HepG2 (cell line): ENCODE measurements around the gene SELENOS. TPM values are rescaled to one million over a fixed set of nuclear protein-coding genes. Genes with fewer than 3 reads are reported as not detected.

Experiments
- ATAC-seq: fragments of 200-7000 bp; cut with Tn5 transposase; 3 replicates; pipeline ENCODE4 v1.9.1; 2020; ENCODE audit warnings: mild to moderate bottlenecking, moderate library complexity
- BruUV-seq: library from RNA; stranded (reverse); fragments of 400-500 nt; replicated peaks from 2 replicates; lab custom pipeline; 2021; lab: Mats Ljungman, UMichigan
- CTCF ChIA-PET: fragments of 300-600 bp; formaldehyde crosslinking; extraction: SDS; loops from one replicate; lab custom pipeline; 2021; ENCODE audit warnings: low total read pairs, inconsistent platforms, low intra/inter-chr PET ratio; lab: Yijun Ruan, JAX
- POLR2A ChIA-PET: fragments of 350-600 bp; sonication (Branson Sonifier 250); formaldehyde crosslinking; loops from one replicate; lab custom pipeline; 2020; ENCODE audit warnings: antibody characterized with exemption, inconsistent platforms; lab: Yijun Ruan, JAX
- DNase-seq: peaks from one replicate; pipeline ENCODE4 v3.0.0-alpha.2; 2015; ENCODE audit warnings: low spot score
- FAIRE-seq: peaks from 3 replicates; lab custom pipeline; 2011; peaks lifted over from hg19 to GRCh38; lab: Jason Lieb, UNC
- H2AFZ ChIP-seq: one replicate; pipeline ENCODE4 v1.6.1; 2011; ENCODE audit warnings: low read length, inconsistent platforms
- H3K27ac ChIP-seq: fragments of 300-600 bp; 3 replicates; pipeline ENCODE4 v1.8.0; 2011; ENCODE audit warnings: mixed run types, mild to moderate bottlenecking, mixed read lengths, low read length, inconsistent platforms; ENCODE audit not compliant: insufficient read depth; ENCODE audit errors: extremely low read length
- H3K27me3 ChIP-seq, 2 experiments: fragments of 200-600 bp in 1 of 2; 2 replicates in 1 of 2; 3 replicates in 1 of 2; pipeline versions ENCODE4 v1.6.0 to v1.8.0; 2011; ENCODE audit warnings: low read length in 2 of 2, mild to moderate bottlenecking in 2 of 2, moderate library complexity in 2 of 2, inconsistent platforms in 1 of 2; ENCODE audit not compliant: insufficient read depth in 2 of 2, control insufficient read depth in 1 of 2
- H3K36me3 ChIP-seq, 2 experiments: fragments of 200-600 bp in 1 of 2; replicated peaks in 1 of 2; 2 replicates in 1 of 2; 3 replicates in 1 of 2; pipeline versions ENCODE4 v1.5.1 to v1.8.0; 2011; ENCODE audit warnings: low read length in 2 of 2, inconsistent platforms in 1 of 2; ENCODE audit not compliant: insufficient read depth in 2 of 2, control insufficient read depth in 1 of 2
- H3K4me1 ChIP-seq: 2 replicates; pipeline ENCODE4 v1.5.1; 2012; ENCODE audit warnings: low read length, inconsistent platforms; ENCODE audit not compliant: insufficient read depth
- H3K4me2 ChIP-seq: 2 replicates; pipeline ENCODE4 v1.6.0; 2011; ENCODE audit warnings: low read depth, low read length, inconsistent platforms
- H3K4me3 ChIP-seq, 3 experiments: fragments of 200-600 bp in 1 of 3; sonication (generic), shearing (Covaris generic) in 1 of 3; replicated peaks in 1 of 3; 2 replicates each; pipeline ENCODE4 v1.5.1; 2011 to 2016; ENCODE audit warnings: low read length in 3 of 3, inconsistent platforms in 2 of 3, low read depth in 2 of 3, mild to moderate bottlenecking in 2 of 3, control low read depth in 1 of 3, mixed read lengths in 1 of 3; ENCODE audit not compliant: insufficient read depth in 1 of 3
- H3K79me2 ChIP-seq: one replicate; pipeline ENCODE4 v1.6.1; 2011; ENCODE audit warnings: low read length, inconsistent platforms; ENCODE audit not compliant: insufficient read depth
- H3K9ac ChIP-seq: 2 replicates; pipeline ENCODE4 v1.6.0; 2011; ENCODE audit warnings: mild to moderate bottlenecking, low read depth, low read length, inconsistent platforms; ENCODE audit not compliant: insufficient read depth
- H3K9me3 ChIP-seq: 2 replicates; pipeline ENCODE4 v1.5.1; 2012; ENCODE audit warnings: mild to moderate bottlenecking, low read length
- H4K20me1 ChIP-seq: 2 replicates; pipeline ENCODE4 v1.6.0; 2011; ENCODE audit warnings: inconsistent platforms, mild to moderate bottlenecking, low read length, moderate library complexity; ENCODE audit not compliant: insufficient read depth
- E2F1 ChIP-seq: sonication (generic); formaldehyde crosslinking; IDR thresholded peaks from 2 replicates; pipeline ENCODE4 v1.5.0; 2020; ENCODE audit warnings: missing genetic modification reagents
- MZF1 ChIP-seq: sonication (generic); formaldehyde crosslinking; IDR thresholded peaks from 2 replicates; pipeline ENCODE4 v1.8.1; 2023; ENCODE audit warnings: mild to moderate bottlenecking, missing genetic modification reagents, borderline replicate concordance
- PHB2 ChIP-seq: fragments of 450-650 bp; IDR thresholded peaks from 2 replicates; pipeline ENCODE4 v1.6.1; 2018; ENCODE audit not compliant: partially characterized antibody
- SOX13 ChIP-seq, 3 experiments: fragments of 450-650 bp in 1 of 3; sonication (generic) in 1 of 3; formaldehyde crosslinking in 1 of 3; IDR thresholded peaks in 2 of 3; conservative IDR thresholded peaks in 1 of 3; 2 replicates each; pipeline versions ENCODE4 v1.5.0 to v1.6.1; 2016 to 2020; ENCODE audit warnings: antibody characterized with exemption in 1 of 3, mild to moderate bottlenecking in 1 of 3, missing compliant biosample characterization in 1 of 3, missing genetic modification reagents in 1 of 3, moderate library complexity in 1 of 3
- TBL1XR1 ChIP-seq: fragments of 150-350 bp; IDR thresholded peaks from 2 replicates; pipeline ENCODE4 v1.6.1; 2014; ENCODE audit warnings: borderline replicate concordance, low read length; ENCODE audit not compliant: partially characterized antibody
- TCF7L2 ChIP-seq: IDR thresholded peaks from 2 replicates; pipeline ENCODE4 v1.6.1; 2011; ENCODE audit warnings: mild to moderate bottlenecking, low read depth, low read length, moderate library complexity
- ZNF468 ChIP-seq: sonication (generic); formaldehyde crosslinking; IDR thresholded peaks from 2 replicates; pipeline ENCODE4 v1.8.0; 2022; ENCODE audit warnings: mild to moderate bottlenecking, moderate library complexity, missing genetic modification reagents
- ZSCAN22 ChIP-seq: sonication (generic); formaldehyde crosslinking; IDR thresholded peaks from 2 replicates; pipeline ENCODE4 v1.4.0; 2020; ENCODE audit warnings: mild to moderate bottlenecking, missing genetic modification reagents
- ZSCAN29 ChIP-seq: sonication (generic); formaldehyde crosslinking; conservative IDR thresholded peaks from 2 replicates; pipeline ENCODE4 v1.4.0; 2020; ENCODE audit warnings: mild to moderate bottlenecking, missing genetic modification reagents
- WGBS: methylation state at CpG from one replicate; pipeline ENCODE4 v1.1.6; 2017; ENCODE audit warnings: low lambda C conversion rate; 5-methylcytosine and 5-hydroxymethylcytosine counted together
- in situ Hi-C: cut with HindIII; loops from 2 replicates; pipeline ENCODE4 v1.10.0; 2017; ENCODE audit warnings: low pct_unique_long_range_greater_than_20kb; ENCODE audit not compliant: extremely low pct_ligation_motif_present
- intact Hi-C: fragments of 100-400 bp; cut with micrococcal nuclease; formaldehyde crosslinking; loops from one replicate; pipeline ENCODE4 v1.10.0; 2022; ENCODE audit not compliant: unreplicated experiment
- polyA plus RNA-seq, 8 experiments: library from polyadenylated mRNA; depleted of rRNA in 3 of 8; stranded (reverse) in 7 of 8; unstranded in 1 of 8; fragments of >200 nt; fragmentation: Illumina TruSeq in 4 of 8; extraction: Trizol in 4 of 8; gene quantifications; 2 replicates each; pipeline versions ENCODE4 v1.2.1 to v1.2.3, GENCODE V29; 2011 to 2016; ENCODE audit warnings: low read depth in 4 of 8, missing spikeins in 1 of 8, mixed read lengths in 1 of 8; ENCODE audit not compliant: insufficient read depth in 1 of 8
- total RNA-seq, 5 experiments: library from RNA; depleted of rRNA; stranded (reverse); fragments of >200 nt; fragmentation: Illumina TruSeq; extraction: Trizol; gene quantifications; 2 replicates each; pipeline ENCODE4 v1.2.3, GENCODE V29; 2016; ENCODE audit warnings: low read depth in 1 of 5
- TF ChIP-seq, protein P1 (sequence below): sonication (generic); formaldehyde crosslinking; IDR thresholded peaks from 2 replicates; pipeline ENCODE4 v1.8.0; 2022; ENCODE audit warnings: missing genetic modification reagents, low read depth, mild to moderate bottlenecking, borderline replicate concordance

Gene SELENOS
- total and polyA plus RNA-seq, 2 of the 13 experiments (the other 11 are each of a cell fraction or from before 2014, with no cell fraction given), result 63.0 to 66.1 TPM

DNA sequence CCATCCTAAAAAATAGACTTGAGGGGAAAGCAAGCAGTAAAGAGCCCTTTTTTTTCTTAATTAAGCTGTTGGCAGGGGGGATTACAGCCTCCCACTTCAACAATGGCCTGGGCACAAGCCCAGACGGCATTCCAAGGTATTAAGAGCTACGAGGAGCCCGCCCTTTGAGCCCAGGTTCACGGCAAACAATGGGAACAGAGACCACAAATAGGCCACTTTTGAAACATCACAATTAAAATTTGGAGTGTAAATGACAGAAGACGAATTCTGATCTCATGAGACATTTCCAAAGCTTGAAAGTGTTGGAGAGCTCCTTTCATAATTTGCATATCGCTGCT, 34.3 kb downstream of the SELENOS start:
- Histone ChIP-seq H3K36me3 (peaks cover 0 to 7% of the 10 kb centered on the region in 2 experiments; a peak in 2 of 5 replicates), H4K20me1 (peaks cover 27% of the 10 kb centered on the region), H2AFZ (no peak overlapping the region), H3K27me3 (no peaks in the 10 kb centered on the region), H3K9me3 (no peaks in the 10 kb centered on the region), H3K79me2 (peaks cover 94% of the 10 kb centered on the region), H3K4me1 (peaks cover 86% of the 10 kb centered on the region), H3K4me3 (no peak overlapping the region), H3K27ac (no peak overlapping the region), H3K4me2 (no peak overlapping the region), H3K9ac (no peak overlapping the region)
- no peak for ATAC-seq
- in situ Hi-C loops, result no loop called here
- ChIA-PET POLR2A (interaction anchor here (1.7 kb wide), 1 partner anchor 12 kb away, joined by 4 read pairs; no protein-coding TSS in a partner anchor), CTCF (no interaction called here)
- no peak for DNase-seq
- TF ChIP-seq MZF1 (no peak), SOX13 (IDR thresholded peaks at IDR 0.05) (no peak), SOX13 (CRISPR knock-in tag; conservative IDR thresholded peaks at IDR 0.05 in 1 of 2, IDR thresholded peaks at IDR 0.05 in 1 of 2) (peak in 1 of 2 experiments; percentile 13; a peak in 1 of 4 replicates)
- 83% methylated on average over 6 of the region's 6 CpGs for WGBS
- intact Hi-C loops, result no loop called here
- BruUV-seq, result no TSS peak
- FAIRE-seq, result no peak

DNA sequence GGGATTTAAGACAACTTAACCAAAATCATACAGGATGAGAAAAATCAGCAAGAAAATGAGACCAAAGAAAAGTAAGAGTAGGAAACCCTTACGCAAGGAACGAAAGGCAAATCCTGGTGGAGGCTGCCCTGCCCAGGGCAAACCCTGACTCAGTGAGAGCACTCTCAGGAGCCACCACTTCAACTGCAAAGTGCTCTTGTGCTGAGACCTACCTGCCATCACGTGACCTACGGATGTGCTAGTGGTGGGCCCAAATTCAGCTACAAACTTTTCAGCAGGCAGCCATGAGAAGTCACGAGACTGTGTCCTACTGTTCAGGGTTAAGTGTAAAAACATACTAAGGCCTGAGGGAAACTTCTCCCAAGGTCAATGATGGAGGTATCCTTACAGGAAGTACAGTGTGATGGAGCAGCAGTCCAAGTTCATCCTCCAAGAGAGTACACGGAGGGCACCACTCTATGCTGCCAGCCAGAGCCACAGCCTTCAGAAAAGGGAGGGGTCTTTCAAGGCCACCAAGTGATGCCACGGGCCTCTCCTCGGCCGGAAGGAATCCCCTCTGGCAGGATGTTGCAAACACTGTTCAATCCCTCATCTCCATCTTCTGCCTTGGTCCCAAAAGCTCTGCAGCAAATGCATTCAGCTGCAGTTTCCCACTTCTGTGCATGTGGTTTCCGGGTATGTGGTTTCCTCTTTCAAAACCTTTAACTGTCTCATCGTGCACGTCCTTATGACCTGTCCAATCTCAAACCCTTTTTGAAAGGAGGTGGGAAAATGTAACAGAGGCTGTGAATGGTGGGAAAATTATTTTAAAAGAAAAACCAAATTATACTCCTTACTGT, 34.9 kb downstream of the SELENOS start:
- Histone ChIP-seq H3K27ac (no peak overlapping the region), H3K4me3 (no peak overlapping the region), H2AFZ (no peak overlapping the region), H3K4me2 (no peak overlapping the region), H3K79me2 (peaks cover 94% of the 10 kb centered on the region), H4K20me1 (peaks cover 29% of the 10 kb centered on the region), H3K36me3 (peaks cover 0 to 7% of the 10 kb centered on the region in 2 experiments; a peak in 2 of 5 replicates), H3K9me3 (no peaks in the 10 kb centered on the region), H3K9ac (no peak overlapping the region), H3K4me1 (peaks cover 80% of the 10 kb centered on the region), H3K27me3 (no peaks in the 10 kb centered on the region)
- TF ChIP-seq TBL1XR1 (no peak), TCF7L2 (no peak), ZNF468 (CRISPR knock-in tag) (no peak), PHB2 (no peak), ZSCAN22 (CRISPR knock-in tag) (no peak), ZSCAN29 (no peak), E2F1 (CRISPR knock-in tag) (no peak)
- TF ChIP-seq, protein P1, sequence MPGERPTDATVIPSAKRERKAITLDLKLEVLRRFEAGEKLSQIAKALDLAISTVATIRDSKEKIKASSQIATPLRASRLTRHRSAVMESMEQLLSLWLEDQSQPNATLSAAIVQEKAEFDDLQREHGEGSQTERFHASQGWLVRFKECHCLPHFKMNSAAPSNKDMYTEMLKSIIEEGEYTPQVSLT (CRISPR knock-in tag), result no peak
- ChIA-PET CTCF (no interaction called here), POLR2A (no interaction called here)
- no TSS peak for BruUV-seq
- no peak for ATAC-seq
- intact Hi-C loops, result no loop called here
- DNase-seq, result no peak
- WGBS, result 89% methylated on average over 8 of the region's 12 CpGs
- FAIRE-seq, result no peak
- in situ Hi-C loops, result no loop called here
